Stimulated activated naive CD8-positive, alpha-beta T cell treated with anti-CD3 and anti-CD28 coated beads, Interleukin-15, Interleukin-2, amounts not matched to agents 100 ng/mL and 50 ng/mL, for 24 hours (primary cell): ENCODE results near the gene TYMP.

Experiments
- H3K27ac Mint-ChIP-seq: one replicate; pipeline ENCODE4 v1.8.0; 2021; ENCODE audit warnings: mild to moderate bottlenecking, mixed read lengths
- H3K27me3 Mint-ChIP-seq: one replicate; pipeline ENCODE4 v1.8.0; 2021; ENCODE audit warnings: mixed read lengths
- H3K36me3 Mint-ChIP-seq: one replicate; pipeline ENCODE4 v1.8.0; 2021; ENCODE audit warnings: low read depth, mixed read lengths
- H3K4me1 Mint-ChIP-seq: one replicate; pipeline ENCODE4 v1.8.0; 2021; ENCODE audit warnings: low read depth, mixed read lengths
- H3K4me3 Mint-ChIP-seq: one replicate; pipeline ENCODE4 v1.8.0; 2021; ENCODE audit warnings: mild to moderate bottlenecking, mixed read lengths
- H3K9me3 Mint-ChIP-seq: one replicate; pipeline ENCODE4 v1.8.0; 2021; ENCODE audit warnings: mixed read lengths

Gene TYMP

GRCh38 chr22:50483106-50483505 lies 46.7 kb downstream of the TYMP start:
- peaks cover 10% of the 10 kb centered on the region for H3K27me3 Mint-ChIP-seq
- no peak overlapping the region for H3K4me3 Mint-ChIP-seq
- H3K27ac Mint-ChIP-seq = no peak overlapping the region
- H3K9me3 Mint-ChIP-seq = no peaks in the 10 kb centered on the region
- no peaks in the 10 kb centered on the region for H3K36me3 Mint-ChIP-seq
- H3K4me1 Mint-ChIP-seq = peaks cover 4% of the 10 kb centered on the region

GRCh38 chr22:50482107-50483074 lies 47.4 kb downstream of the TYMP start:
- Mint-ChIP-seq H3K27me3 (peaks cover 10% of the 10 kb centered on the region), H3K4me1 (peaks cover 4% of the 10 kb centered on the region), H3K9me3 (no peaks in the 10 kb centered on the region), H3K4me3 (peak overlapping the region; percentile 77), H3K36me3 (no peaks in the 10 kb centered on the region), H3K27ac (no peak overlapping the region)

- Mint-ChIP-seq H3K4me3 (peak within 1 kb of the TSS; percentile 77), H3K27ac (peak within 1 kb of the TSS; percentile 45), H3K27me3 (peaks cover 10% of the 10 kb centered on the region), H3K4me1 (peaks cover 4% of the 10 kb centered on the region), H3K9me3 (no peaks in the 10 kb centered on the region), H3K36me3 (no peaks in the 10 kb centered on the region)
These were observed 48.2 kb downstream of the TYMP start, which contains the start of gene ADM2 for GRCh38 chr22:50481440-50482106. TSS of gene ADM2 (plus strand) at chr22:50481543. CDS start at chr22:50481848, 305 bp downstream.

GRCh38 chr22:50481045-50481439 lies 48.8 kb downstream of the TYMP start:
- Mint-ChIP-seq H3K36me3 (no peaks in the 10 kb centered on the region), H3K4me1 (peaks cover 4% of the 10 kb centered on the region), H3K4me3 (peak overlapping the region; percentile 41), H3K27me3 (peaks cover 10% of the 10 kb centered on the region), H3K27ac (no peak overlapping the region), H3K9me3 (no peaks in the 10 kb centered on the region)

- Mint-ChIP-seq H3K36me3 (no peaks in the 10 kb centered on the region), H3K4me1 (peaks cover 4% of the 10 kb centered on the region), H3K27me3 (peaks cover 10% of the 10 kb centered on the region), H3K4me3 (peak overlapping the region; percentile 72), H3K9me3 (no peaks in the 10 kb centered on the region), H3K27ac (peak overlapping the region; percentile 45)
These were observed 50.1 kb downstream of the TYMP start for GRCh38 chr22:50479721-50480120.

GRCh38 chr22:50477923-50478322 lies 51.9 kb downstream of the TYMP start:
- Mint-ChIP-seq H3K4me3 (no peak overlapping the region), H3K9me3 (no peaks in the 10 kb centered on the region), H3K4me1 (peaks cover 17% of the 10 kb centered on the region), H3K27ac (no peak overlapping the region), H3K27me3 (peaks cover 10% of the 10 kb centered on the region), H3K36me3 (no peaks in the 10 kb centered on the region)

- Mint-ChIP-seq H3K4me1 (peaks cover 28% of the 10 kb centered on the region), H3K4me3 (no peak overlapping the region), H3K27me3 (peaks cover 10% of the 10 kb centered on the region), H3K36me3 (no peaks in the 10 kb centered on the region), H3K27ac (no peak overlapping the region), H3K9me3 (no peaks in the 10 kb centered on the region)
These were observed 52.9 kb downstream of the TYMP start for GRCh38 chr22:50476868-50477267.
